ENCODE results near the gene RAB43.

The RAB43 gene

DNA sequence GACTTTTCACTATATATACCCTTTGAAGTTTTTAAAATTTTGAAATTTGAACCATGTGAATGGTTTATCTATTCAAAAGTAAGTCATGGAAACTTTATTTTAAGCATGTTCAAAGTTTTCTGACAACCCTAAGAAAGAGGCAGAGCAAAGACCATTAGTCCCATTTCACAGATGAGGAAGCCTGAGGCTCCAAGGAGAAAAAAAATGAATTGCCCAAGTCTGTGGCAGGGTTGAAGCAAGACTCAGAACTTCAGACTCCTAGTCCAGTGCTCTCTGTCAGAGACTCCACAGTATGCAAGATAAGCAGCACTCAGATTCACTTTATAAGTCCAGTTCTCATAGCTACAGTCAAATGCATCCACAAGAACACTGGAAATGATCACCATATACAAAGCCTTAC lies 4.5 kb downstream of the RAB43 start:
- TF ChIP-seq, protein P1, sequence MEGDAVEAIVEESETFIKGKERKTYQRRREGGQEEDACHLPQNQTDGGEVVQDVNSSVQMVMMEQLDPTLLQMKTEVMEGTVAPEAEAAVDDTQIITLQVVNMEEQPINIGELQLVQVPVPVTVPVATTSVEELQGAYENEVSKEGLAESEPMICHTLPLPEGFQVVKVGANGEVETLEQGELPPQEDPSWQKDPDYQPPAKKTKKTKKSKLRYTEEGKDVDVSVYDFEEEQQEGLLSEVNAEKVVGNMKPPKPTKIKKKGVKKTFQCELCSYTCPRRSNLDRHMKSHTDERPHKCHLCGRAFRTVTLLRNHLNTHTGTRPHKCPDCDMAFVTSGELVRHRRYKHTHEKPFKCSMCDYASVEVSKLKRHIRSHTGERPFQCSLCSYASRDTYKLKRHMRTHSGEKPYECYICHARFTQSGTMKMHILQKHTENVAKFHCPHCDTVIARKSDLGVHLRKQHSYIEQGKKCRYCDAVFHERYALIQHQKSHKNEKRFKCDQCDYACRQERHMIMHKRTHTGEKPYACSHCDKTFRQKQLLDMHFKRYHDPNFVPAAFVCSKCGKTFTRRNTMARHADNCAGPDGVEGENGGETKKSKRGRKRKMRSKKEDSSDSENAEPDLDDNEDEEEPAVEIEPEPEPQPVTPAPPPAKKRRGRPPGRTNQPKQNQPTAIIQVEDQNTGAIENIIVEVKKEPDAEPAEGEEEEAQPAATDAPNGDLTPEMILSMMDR (IDR thresholded peaks at IDR 0.05), result no peak

DNA sequence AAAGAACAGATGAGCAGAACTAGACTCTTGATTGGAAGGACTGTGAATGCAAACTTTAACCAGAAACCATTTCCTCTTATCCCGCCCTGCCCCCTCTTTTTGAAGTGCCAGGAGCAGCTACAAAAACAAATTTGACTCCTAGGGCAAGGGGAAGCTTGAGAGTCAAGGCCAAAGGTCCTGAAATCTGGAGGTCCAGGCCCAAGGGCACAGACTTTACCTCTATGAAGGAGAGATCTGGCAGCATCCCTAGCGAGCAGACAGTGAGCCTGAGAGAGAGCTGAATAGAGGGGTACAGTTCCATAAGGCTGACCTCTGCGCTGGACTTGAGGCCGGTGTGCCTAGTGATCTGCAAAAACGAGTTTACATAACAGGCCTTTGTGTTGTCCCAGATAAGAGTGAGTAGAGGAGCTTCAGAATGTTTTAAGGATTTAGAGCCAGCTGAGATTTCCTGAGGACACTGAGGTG lies 5.1 kb downstream of the RAB43 start:
- TF ChIP-seq, protein P1 (IDR thresholded peaks at IDR 0.05), result no peak

DNA sequence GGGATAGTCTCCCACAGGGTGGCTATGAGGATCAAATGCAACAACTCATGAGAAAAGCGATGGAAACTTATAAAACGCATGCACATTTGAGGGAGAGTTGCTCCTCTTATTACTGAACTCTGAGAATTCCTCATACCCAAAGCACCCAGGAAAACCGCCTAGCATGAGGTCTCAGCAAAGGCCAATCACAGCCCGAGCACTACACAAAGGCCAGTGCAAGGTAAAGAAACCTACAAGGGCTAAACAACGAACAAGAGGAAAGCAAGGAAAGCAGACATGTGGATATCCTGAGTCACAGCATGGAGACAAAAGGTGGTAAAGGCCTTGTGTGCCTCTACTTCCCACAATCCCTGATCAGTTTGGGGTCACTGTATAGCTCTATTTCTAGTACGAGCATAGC lies 7.1 kb downstream of the RAB43 start:
- TF ChIP-seq, protein P1 (IDR thresholded peaks at IDR 0.05), result no peak

DNA sequence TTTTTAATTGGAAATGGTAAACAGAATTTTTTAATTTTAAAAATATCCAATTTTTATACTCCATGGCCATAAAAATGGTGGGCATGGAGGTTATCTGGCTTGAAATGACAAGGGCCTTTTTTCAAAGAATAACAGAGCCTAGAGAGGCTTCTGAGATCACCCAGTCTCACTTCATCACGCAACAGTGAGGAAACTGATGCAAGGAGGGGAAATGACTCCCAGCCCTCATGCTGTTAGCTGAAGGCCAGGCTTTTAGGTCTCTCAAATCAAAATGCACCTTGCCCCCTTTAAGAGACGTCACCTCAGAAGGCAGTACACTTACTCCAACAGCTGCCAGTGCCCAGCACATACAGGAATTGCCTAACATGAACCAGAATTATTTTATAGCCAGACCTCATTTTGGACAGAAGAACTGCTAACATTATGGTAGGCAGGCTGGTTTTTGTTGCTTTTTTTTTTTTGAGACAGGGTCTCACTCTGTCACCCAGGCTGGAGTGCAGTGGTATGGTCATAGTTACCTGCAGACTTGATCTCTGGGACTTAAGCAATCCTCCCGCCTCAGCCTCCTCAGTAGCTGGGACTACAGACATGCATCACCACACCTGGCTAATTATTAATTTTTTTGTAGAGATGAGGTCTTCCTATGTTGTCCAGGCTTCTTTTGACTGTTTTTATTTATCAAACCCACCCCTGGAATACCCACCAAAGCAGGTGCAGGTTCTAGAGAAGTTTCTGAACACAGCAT lies 9.1 kb downstream of the RAB43 start:
- TF ChIP-seq, protein P1 (IDR thresholded peaks at IDR 0.05), result no peak

DNA sequence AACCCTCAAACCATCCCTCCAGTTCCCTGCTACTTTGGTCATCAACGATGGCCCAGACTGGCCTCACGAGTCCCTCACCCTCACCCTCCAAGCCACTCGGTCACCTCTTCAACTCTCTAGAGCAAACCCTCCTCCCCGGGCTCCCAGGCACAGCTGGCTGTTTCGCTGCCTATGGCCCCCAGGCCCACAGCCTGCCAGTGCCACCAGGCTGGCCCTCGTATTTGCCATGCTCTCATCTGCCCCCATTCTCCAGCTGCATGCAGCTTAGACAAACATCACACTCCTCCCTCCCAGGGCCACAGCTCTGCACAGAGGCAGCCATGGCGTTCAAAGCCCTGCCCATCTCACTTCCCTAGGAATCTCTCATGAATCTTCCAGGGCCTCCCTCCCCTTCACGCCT lies 13.8 kb downstream of the RAB43 start:
- TF ChIP-seq, protein P1 (IDR thresholded peaks at IDR 0.05), result no peak

DNA sequence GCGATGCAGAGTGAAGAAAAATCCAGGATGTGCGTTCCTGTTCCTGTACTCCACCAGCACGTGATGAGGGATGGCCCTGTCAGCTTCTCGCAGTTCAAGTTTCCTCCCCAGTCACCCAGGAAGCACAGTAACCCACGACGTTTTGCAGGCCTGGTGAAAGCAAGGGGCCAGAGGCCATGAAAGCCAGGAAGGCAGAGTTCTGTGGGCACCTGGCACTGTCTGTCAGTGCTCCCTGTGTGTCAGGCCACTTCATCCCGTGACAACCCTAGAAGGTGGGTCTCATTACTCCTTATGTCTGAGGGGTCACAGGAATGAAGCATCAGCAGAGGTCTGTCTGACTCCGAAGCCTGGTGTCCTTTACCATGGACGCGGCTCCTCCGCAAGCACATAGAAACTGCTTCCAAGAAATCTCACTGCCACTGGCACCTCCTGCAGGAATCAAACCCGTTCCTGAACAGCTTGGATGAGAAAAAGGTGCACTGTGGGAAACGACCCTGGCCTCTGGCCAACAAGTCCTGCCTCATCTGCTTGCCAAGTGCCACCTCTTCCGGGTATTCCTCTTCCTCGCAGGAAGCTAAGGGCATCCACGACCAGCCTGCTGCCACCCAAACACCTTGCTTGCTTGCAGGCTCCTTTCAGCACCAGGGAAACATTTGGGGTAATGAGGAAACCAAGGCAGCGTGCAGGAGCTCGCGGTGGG lies 14.6 kb downstream of the RAB43 start:
- TF ChIP-seq, protein P1 (IDR thresholded peaks at IDR 0.05), result no peak

DNA sequence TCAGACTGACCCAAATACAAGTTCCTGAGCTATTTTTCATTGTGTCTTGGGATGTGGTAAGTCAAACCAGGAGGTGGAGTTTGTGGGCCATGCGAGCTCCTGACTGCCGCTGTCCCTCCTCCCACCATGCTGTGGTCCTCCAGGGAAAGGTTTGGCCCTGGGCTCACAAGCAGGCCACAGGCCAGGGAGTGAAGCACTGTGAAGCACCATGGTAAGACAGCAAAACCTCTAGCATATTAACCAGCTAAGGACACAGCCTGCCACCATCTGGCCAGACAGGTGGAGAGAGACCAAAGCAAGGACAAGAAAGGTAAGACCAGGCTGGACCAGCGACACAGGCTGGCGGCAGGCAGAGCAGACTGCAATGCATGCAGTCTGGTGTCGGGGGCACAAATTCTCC lies 15.3 kb downstream of the RAB43 start:
- TF ChIP-seq, protein P1 (IDR thresholded peaks at IDR 0.05), result peak; percentile 29; the same call in 1 of the 2 replicates

All from LNCAP (cell line).